GM12878 (cell line): ENCODE results near the gene TOP1. TPM values are rescaled to one million over a fixed set of nuclear protein-coding genes. Genes with fewer than 3 reads are reported as not detected.
A peak's percentile ranks its signal among the peaks of the same experiment; 100 is the strongest.

ENCODE experiments used
- BACH1 ChIP-seq: fragments of 450-650 bp; IDR thresholded peaks from 2 replicates; pipeline ENCODE4 v1.6.1; 2017; ENCODE audit warnings: mild to moderate bottlenecking, borderline replicate concordance
- BHLHE40 ChIP-seq, 2 experiments: fragments of 450-650 bp in 1 of 2; IDR thresholded peaks; 2 replicates each; pipeline ENCODE4 v1.6.1; 2011 to 2017; ENCODE audit warnings: low read depth in 2 of 2, borderline replicate concordance in 1 of 2, improper control_type of control experiment in 1 of 2, low read length in 1 of 2, mild to moderate bottlenecking in 1 of 2
- CHD4 ChIP-seq: fragments of 200-600 bp; sonication (generic); IDR thresholded peaks from 2 replicates; pipeline ENCODE4 v1.6.1; 2016; ENCODE audit warnings: mild to moderate bottlenecking
- EED ChIP-seq: sonication (generic); IDR thresholded peaks from 2 replicates; pipeline ENCODE4 v1.6.1; 2016; ENCODE audit warnings: antibody characterized with exemption, low read depth
- EP300 ChIP-seq, 2 experiments: fragments of 150-350 bp in 1 of 2; IDR thresholded peaks; 2 replicates each; pipeline ENCODE4 v1.6.1; 2011 to 2012; ENCODE audit warnings: low read depth in 2 of 2, low read length in 2 of 2, borderline replicate concordance in 1 of 2, improper control_type of control experiment in 1 of 2, inconsistent platforms in 1 of 2; ENCODE audit not compliant: control insufficient read depth in 1 of 2
- ESRRA ChIP-seq: IDR thresholded peaks from 2 replicates; pipeline ENCODE4 v1.6.1; 2012; ENCODE audit warnings: mild to moderate bottlenecking, low read length, improper control_type of control experiment
- EZH2 ChIP-seq: IDR thresholded peaks from 2 replicates; pipeline ENCODE4 v1.6.1; 2012; ENCODE audit warnings: low read depth, mild to moderate bottlenecking, control low read depth, inconsistent platforms, low read length, borderline replicate concordance; ENCODE audit not compliant: control insufficient read depth
- HDAC2 ChIP-seq: fragments of 200-600 bp; sonication (generic); IDR thresholded peaks from 2 replicates; pipeline ENCODE4 v1.6.1; 2017
- JUND ChIP-seq: IDR thresholded peaks from 2 replicates; pipeline ENCODE4 v1.6.1; 2012; ENCODE audit warnings: low read depth, mild to moderate bottlenecking, low read length, improper control_type of control experiment, moderate library complexity
- KDM1A ChIP-seq: fragments of 200-600 bp; sonication (generic); IDR thresholded peaks from 2 replicates; pipeline ENCODE4 v1.6.1; 2016; ENCODE audit warnings: borderline replicate concordance
- LARP7 ChIP-seq: fragments of 450-650 bp; IDR thresholded peaks from 2 replicates; pipeline ENCODE4 v1.6.1; 2017; ENCODE audit warnings: mild to moderate bottlenecking
- MYB ChIP-seq: fragments of 150-350 bp; IDR thresholded peaks from 2 replicates; pipeline ENCODE4 v1.6.1; 2014; ENCODE audit warnings: mild to moderate bottlenecking, low read depth, low read length, borderline replicate concordance
- NFYA ChIP-seq: IDR thresholded peaks from 2 replicates; pipeline ENCODE4 v1.6.1; 2011; ENCODE audit warnings: low read depth, mild to moderate bottlenecking, low read length, improper control_type of control experiment, borderline replicate concordance
- PBX3 ChIP-seq: IDR thresholded peaks from 2 replicates; pipeline ENCODE4 v1.6.1; 2011; ENCODE audit warnings: mild to moderate bottlenecking, low read depth, low read length, moderate library complexity; ENCODE audit not compliant: insufficient replicate concordance
- POLR2AphosphoS5 ChIP-seq: IDR thresholded peaks from 2 replicates; pipeline ENCODE4 v1.6.1; 2011; ENCODE audit warnings: mild to moderate bottlenecking, low read length, inconsistent platforms
- PRDM15 ChIP-seq: fragments of 450-650 bp; formaldehyde crosslinking; IDR thresholded peaks from 2 replicates; pipeline ENCODE4 v1.4.0; 2020; ENCODE audit warnings: mild to moderate bottlenecking, moderate library complexity
- RB1 ChIP-seq: fragments of 450-650 bp; formaldehyde crosslinking; IDR thresholded peaks from 2 replicates; pipeline ENCODE4 v1.6.1; 2017; ENCODE audit warnings: mild to moderate bottlenecking, borderline replicate concordance
- REST ChIP-seq: IDR thresholded peaks from 2 replicates; pipeline ENCODE4 v1.6.1; 2012; ENCODE audit warnings: mild to moderate bottlenecking, low read depth, low read length
- STAT1 ChIP-seq: fragments of 450-650 bp; conservative IDR thresholded peaks from 2 replicates; pipeline ENCODE4 v1.6.1; 2014; ENCODE audit warnings: antibody characterized with exemption, mild to moderate bottlenecking
- TAF1 ChIP-seq: IDR thresholded peaks from 2 replicates; pipeline ENCODE4 v1.6.1; 2011; ENCODE audit warnings: mild to moderate bottlenecking, low read depth, low read length, borderline replicate concordance
- TARDBP ChIP-seq: IDR thresholded peaks from 2 replicates; pipeline ENCODE4 v1.6.1; 2016; ENCODE audit warnings: borderline replicate concordance
- TCF12 ChIP-seq: IDR thresholded peaks from 2 replicates; pipeline ENCODE4 v1.6.1; 2011; ENCODE audit warnings: low read depth, mild to moderate bottlenecking, low read length
- polyA plus RNA-seq, 11 experiments: library from polyadenylated mRNA; depleted of rRNA in 4 of 11; unstranded in 6 of 11; stranded (reverse) in 5 of 11; fragments of >200 nt; fragmentation: Nextera tagmentation in 4 of 11; fragmentation: Illumina TruSeq in 1 of 11; extraction: Ambion mirVana in 4 of 11; extraction: Trizol in 1 of 11; gene quantifications; 1 replicate in 1 of 11; 2 replicates in 10 of 11; pipeline versions ENCODE4 v1.2.1 to v1.2.3, GENCODE V29; 2011 to 2016; ENCODE audit warnings: inconsistent platforms in 2 of 11, missing spikeins in 2 of 11, low read depth in 1 of 11
- total RNA-seq, 4 experiments: library from RNA; depleted of rRNA in 3 of 4; stranded (reverse); fragments of >200 nt in 3 of 4; fragmentation: Illumina TruSeq in 1 of 4; extraction: Trizol in 1 of 4; gene quantifications; 2 replicates each; pipeline versions ENCODE4 v1.2.1 to v1.2.3, GENCODE V29; 2013 to 2021

The TOP1 gene
- total and polyA plus RNA-seq, 10 of the 15 experiments (the other 5 are each of a cell fraction or from before 2014, with no cell fraction given): 21.5 to 128 (median 47.3) TPM

- TF ChIP-seq TAF1: peak; percentile 8; the same call in 1 of the 2 replicates
- no peak; the same call in 1 of the 2 replicates for TF ChIP-seq BACH1
- no peak for TF ChIP-seq PBX3
- no peak for TF ChIP-seq NFYA
- TF ChIP-seq PRDM15 (CRISPR knock-in tag): no peak
- TF ChIP-seq POLR2AphosphoS5: no peak; the same call in 1 of the 2 replicates
- TF ChIP-seq EED: no peak
- no peak for TF ChIP-seq ESRRA
- TF ChIP-seq STAT1: no peak
- no peak for TF ChIP-seq JUND
- no peak for TF ChIP-seq REST
- TF ChIP-seq EP300 (IDR thresholded peaks at IDR 0.05; ENCODE audit: borderline replicate concordance in 1 of 2, control insufficient read depth in 1 of 2, low read depth in 2 of 2, low read length in 2 of 2): no peak; a peak in 1 of 4 replicates
- TF ChIP-seq HDAC2: no peak
- no peak for TF ChIP-seq EZH2
- TF ChIP-seq RB1: peak; percentile 56; the same call in 1 of the 2 replicates
- TF ChIP-seq CHD4: no peak
- TF ChIP-seq KDM1A: no peak
- TF ChIP-seq TCF12: no peak
- no peak for TF ChIP-seq TARDBP
- TF ChIP-seq MYB: no peak
- TF ChIP-seq LARP7: peak; percentile 25; the same call in 1 of the 2 replicates
- peak; percentile 77 to 84 for TF ChIP-seq BHLHE40 (IDR thresholded peaks at IDR 0.05; ENCODE audit: borderline replicate concordance in 1 of 2, low read depth in 2 of 2, low read length in 1 of 2)
Observed at GRCh38 chr20:41137614-41138474, 109.2 kb downstream of the TOP1 start (continued).
